Panc1 (cell line): Measurements from ENCODE around the gene WBP1L.

Source experiments
- CTCF ChIP-seq: fragments of 450-650 bp; IDR thresholded peaks from 2 replicates; pipeline ENCODE4 v1.5.1; 2017; ENCODE audit warnings: mild to moderate bottlenecking
- POLR2AphosphoS5 ChIP-seq: IDR thresholded peaks from 2 replicates; pipeline ENCODE4 v1.6.1; 2012; ENCODE audit warnings: mild to moderate bottlenecking, low read depth, low read length, moderate library complexity
- REST ChIP-seq, 2 experiments: IDR thresholded peaks; 2 replicates each; pipeline ENCODE4 v1.6.1; 2011 to 2012; ENCODE audit warnings: low read depth in 2 of 2, control low read depth in 1 of 2, low read length in 1 of 2, mild to moderate bottlenecking in 1 of 2, moderate library complexity in 1 of 2; ENCODE audit not compliant: insufficient read depth in 1 of 2
- SIN3A ChIP-seq: IDR thresholded peaks from 2 replicates; pipeline ENCODE4 v1.6.1; 2012; ENCODE audit warnings: low read depth, mild to moderate bottlenecking, low read length, moderate library complexity, borderline replicate concordance; ENCODE audit not compliant: insufficient read depth
- TCF7L2 ChIP-seq: IDR thresholded peaks from 2 replicates; pipeline ENCODE4 v1.6.1; 2011; ENCODE audit warnings: mild to moderate bottlenecking, low read depth, low read length, inconsistent platforms

GRCh38 chr10:102753718-102754117, 10.0 kb downstream of the WBP1L start:
- TF ChIP-seq CTCF: no peak
- no peak for TF ChIP-seq REST (IDR thresholded peaks at IDR 0.05; ENCODE audit: insufficient read depth in 1 of 2, low read depth in 2 of 2, low read length in 1 of 2)
- TF ChIP-seq POLR2AphosphoS5: no peak
- TF ChIP-seq SIN3A: no peak
- no peak for TF ChIP-seq TCF7L2
